Panc1 (cell line): Measurements from ENCODE around the gene NKPD1. TPM values are rescaled to one million over a fixed set of nuclear protein-coding genes. Genes with fewer than 3 reads are reported as not detected.
"Not testable (repeated sequence)": the region's sequence is repeated elsewhere in the genome, so short reads cannot be mapped to it uniquely, and the experiment has no call there.

Experiments used
- ATAC-seq: fragments of 200-7000 bp; cut with Tn5 transposase; 2 replicates; pipeline ENCODE4 v1.9.1; 2020; ENCODE audit warnings: mild to moderate bottlenecking, moderate library complexity
- BruUV-seq: library from RNA; stranded (reverse); fragments of 400-500 nt; replicated peaks from 2 replicates; lab custom pipeline; 2021; lab: Mats Ljungman, UMichigan
- CTCF ChIA-PET: fragments of 300-600 bp; sonication (Branson Sonifier 250); formaldehyde crosslinking; loops from one replicate; lab custom pipeline; 2022; ENCODE audit warnings: antibody characterized with exemption; lab: Charles Lee
- POLR2A ChIA-PET: fragments of 300-600 bp; sonication (Branson Sonifier 250); formaldehyde crosslinking; loops from one replicate; lab custom pipeline; 2022; ENCODE audit warnings: antibody characterized with exemption; lab: Charles Lee
- DNase-seq: peaks from one replicate; pipeline ENCODE4 v3.0.0-alpha.2; 2010; ENCODE audit warnings: low read depth, low spot score
- H3K27ac ChIP-seq: 2 replicates; pipeline ENCODE4 v1.5.1; 2011; ENCODE audit warnings: mild to moderate bottlenecking, low read length, inconsistent platforms
- H3K27me3 ChIP-seq: fragments of 200-500 bp; sonication (Bioruptor generic); 2 replicates; pipeline ENCODE4 v1.6.0; 2014; ENCODE audit warnings: low read length, inconsistent platforms; ENCODE audit not compliant: control insufficient read depth, insufficient read depth
- H3K36me3 ChIP-seq: fragments of 200-500 bp; sonication (Bioruptor generic); 2 replicates; pipeline ENCODE4 v1.5.1; 2014; ENCODE audit warnings: inconsistent platforms, mild to moderate bottlenecking, low read length, moderate library complexity; ENCODE audit not compliant: control insufficient read depth, insufficient read depth
- H3K4me1 ChIP-seq: 2 replicates; pipeline ENCODE4 v1.5.1; 2011; ENCODE audit warnings: inconsistent platforms, mild to moderate bottlenecking, low read length, moderate library complexity; ENCODE audit not compliant: control insufficient read depth, insufficient read depth
- H3K4me3 ChIP-seq, 2 experiments: 2 replicates each; pipeline ENCODE4 v1.5.1; 2011 to 2012; ENCODE audit warnings: low read depth in 2 of 2, low read length in 2 of 2, mild to moderate bottlenecking in 2 of 2, inconsistent platforms in 1 of 2, moderate library complexity in 1 of 2
- H3K9me3 ChIP-seq: fragments of 200-500 bp; sonication (Bioruptor generic); 2 replicates; pipeline ENCODE4 v1.5.1; 2014; ENCODE audit warnings: low read depth, mild to moderate bottlenecking, inconsistent platforms, low read length, moderate library complexity; ENCODE audit not compliant: control insufficient read depth, insufficient read depth
- POLR2AphosphoS5 ChIP-seq: IDR thresholded peaks from 2 replicates; pipeline ENCODE4 v1.6.1; 2012; ENCODE audit warnings: mild to moderate bottlenecking, low read depth, low read length, moderate library complexity
- SIN3A ChIP-seq: IDR thresholded peaks from 2 replicates; pipeline ENCODE4 v1.6.1; 2012; ENCODE audit warnings: low read depth, mild to moderate bottlenecking, low read length, moderate library complexity, borderline replicate concordance; ENCODE audit not compliant: insufficient read depth
- TCF7L2 ChIP-seq: IDR thresholded peaks from 2 replicates; pipeline ENCODE4 v1.6.1; 2011; ENCODE audit warnings: mild to moderate bottlenecking, low read depth, low read length, inconsistent platforms
- in situ Hi-C: cut with HindIII; loops from 2 replicates; pipeline ENCODE4 v1.10.0; 2016; ENCODE audit warnings: low sequenced_read_pairs, low pct_unique_long_range_greater_than_20kb
- intact Hi-C: fragments of 100-400 bp; cut with micrococcal nuclease; formaldehyde crosslinking; loops from one replicate; pipeline ENCODE4 v1.10.0; 2022; ENCODE audit not compliant: unreplicated experiment
- total RNA-seq: library from RNA; stranded (reverse); gene quantifications from one replicate; pipeline ENCODE4 v1.2.1, GENCODE V29; 2021; ENCODE audit not compliant: unreplicated experiment
- TF ChIP-seq, protein P1 (sequence below), 2 experiments: IDR thresholded peaks; 2 replicates each; pipeline ENCODE4 v1.6.1; 2011 to 2012; ENCODE audit warnings: low read depth in 2 of 2, control low read depth in 1 of 2, low read length in 1 of 2, mild to moderate bottlenecking in 1 of 2, moderate library complexity in 1 of 2; ENCODE audit not compliant: insufficient read depth in 1 of 2
- TF ChIP-seq, protein P2 (sequence below): fragments of 450-650 bp; IDR thresholded peaks from 2 replicates; pipeline ENCODE4 v1.5.1; 2017; ENCODE audit warnings: mild to moderate bottlenecking

NKPD1 gene
- total RNA-seq, 1 experiment from 2014 or later, result 0.05 TPM

DNA sequence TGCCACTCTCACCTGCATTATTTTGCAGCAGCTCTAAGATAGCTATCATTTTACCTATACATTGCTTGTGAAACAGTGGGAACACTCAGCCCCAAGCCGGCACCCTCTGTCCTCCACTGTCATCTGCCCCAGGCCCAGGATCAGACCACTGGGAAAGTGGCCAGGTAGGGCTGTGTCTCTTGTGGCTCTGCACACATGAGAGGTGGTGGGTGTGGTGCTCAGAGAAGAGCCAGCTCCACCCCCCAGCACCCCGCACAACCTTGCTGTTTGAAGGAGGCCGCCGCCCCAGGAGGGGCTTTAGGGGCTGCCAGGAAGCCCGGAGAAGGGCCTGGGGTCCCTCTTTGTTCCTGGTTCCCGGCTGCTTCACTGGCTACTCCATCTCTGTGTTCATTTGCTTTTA is 41.2 kb downstream of the NKPD1 start:
- DNase-seq (no peak), ATAC-seq (no peak)
- Histone ChIP-seq H3K27ac (no peak overlapping the region), H3K9me3 (no peaks in the 10 kb centered on the region), H3K27me3 (no peaks in the 10 kb centered on the region), H3K4me1 (peaks cover 4% of the 10 kb centered on the region; the same call in 1 of the 2 replicates), H3K4me3 (no peak overlapping the region), H3K36me3 (no peaks in the 10 kb centered on the region)
- intact Hi-C loops, result no loop called here
- POLR2A ChIA-PET, result no interaction called here
- in situ Hi-C loops, result no loop called here
- TF ChIP-seq, protein P1, sequence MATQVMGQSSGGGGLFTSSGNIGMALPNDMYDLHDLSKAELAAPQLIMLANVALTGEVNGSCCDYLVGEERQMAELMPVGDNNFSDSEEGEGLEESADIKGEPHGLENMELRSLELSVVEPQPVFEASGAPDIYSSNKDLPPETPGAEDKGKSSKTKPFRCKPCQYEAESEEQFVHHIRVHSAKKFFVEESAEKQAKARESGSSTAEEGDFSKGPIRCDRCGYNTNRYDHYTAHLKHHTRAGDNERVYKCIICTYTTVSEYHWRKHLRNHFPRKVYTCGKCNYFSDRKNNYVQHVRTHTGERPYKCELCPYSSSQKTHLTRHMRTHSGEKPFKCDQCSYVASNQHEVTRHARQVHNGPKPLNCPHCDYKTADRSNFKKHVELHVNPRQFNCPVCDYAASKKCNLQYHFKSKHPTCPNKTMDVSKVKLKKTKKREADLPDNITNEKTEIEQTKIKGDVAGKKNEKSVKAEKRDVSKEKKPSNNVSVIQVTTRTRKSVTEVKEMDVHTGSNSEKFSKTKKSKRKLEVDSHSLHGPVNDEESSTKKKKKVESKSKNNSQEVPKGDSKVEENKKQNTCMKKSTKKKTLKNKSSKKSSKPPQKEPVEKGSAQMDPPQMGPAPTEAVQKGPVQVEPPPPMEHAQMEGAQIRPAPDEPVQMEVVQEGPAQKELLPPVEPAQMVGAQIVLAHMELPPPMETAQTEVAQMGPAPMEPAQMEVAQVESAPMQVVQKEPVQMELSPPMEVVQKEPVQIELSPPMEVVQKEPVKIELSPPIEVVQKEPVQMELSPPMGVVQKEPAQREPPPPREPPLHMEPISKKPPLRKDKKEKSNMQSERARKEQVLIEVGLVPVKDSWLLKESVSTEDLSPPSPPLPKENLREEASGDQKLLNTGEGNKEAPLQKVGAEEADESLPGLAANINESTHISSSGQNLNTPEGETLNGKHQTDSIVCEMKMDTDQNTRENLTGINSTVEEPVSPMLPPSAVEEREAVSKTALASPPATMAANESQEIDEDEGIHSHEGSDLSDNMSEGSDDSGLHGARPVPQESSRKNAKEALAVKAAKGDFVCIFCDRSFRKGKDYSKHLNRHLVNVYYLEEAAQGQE (IDR thresholded peaks at IDR 0.05; ENCODE audit: insufficient read depth in 1 of 2, low read depth in 2 of 2, low read length in 1 of 2), result no peak
- TF ChIP-seq POLR2AphosphoS5 (no peak), SIN3A (no peak), TCF7L2 (no peak)
- TF ChIP-seq, protein P2, sequence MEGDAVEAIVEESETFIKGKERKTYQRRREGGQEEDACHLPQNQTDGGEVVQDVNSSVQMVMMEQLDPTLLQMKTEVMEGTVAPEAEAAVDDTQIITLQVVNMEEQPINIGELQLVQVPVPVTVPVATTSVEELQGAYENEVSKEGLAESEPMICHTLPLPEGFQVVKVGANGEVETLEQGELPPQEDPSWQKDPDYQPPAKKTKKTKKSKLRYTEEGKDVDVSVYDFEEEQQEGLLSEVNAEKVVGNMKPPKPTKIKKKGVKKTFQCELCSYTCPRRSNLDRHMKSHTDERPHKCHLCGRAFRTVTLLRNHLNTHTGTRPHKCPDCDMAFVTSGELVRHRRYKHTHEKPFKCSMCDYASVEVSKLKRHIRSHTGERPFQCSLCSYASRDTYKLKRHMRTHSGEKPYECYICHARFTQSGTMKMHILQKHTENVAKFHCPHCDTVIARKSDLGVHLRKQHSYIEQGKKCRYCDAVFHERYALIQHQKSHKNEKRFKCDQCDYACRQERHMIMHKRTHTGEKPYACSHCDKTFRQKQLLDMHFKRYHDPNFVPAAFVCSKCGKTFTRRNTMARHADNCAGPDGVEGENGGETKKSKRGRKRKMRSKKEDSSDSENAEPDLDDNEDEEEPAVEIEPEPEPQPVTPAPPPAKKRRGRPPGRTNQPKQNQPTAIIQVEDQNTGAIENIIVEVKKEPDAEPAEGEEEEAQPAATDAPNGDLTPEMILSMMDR, result no peak
- CTCF ChIA-PET, result no interaction called here
- no TSS peak for BruUV-seq

DNA sequence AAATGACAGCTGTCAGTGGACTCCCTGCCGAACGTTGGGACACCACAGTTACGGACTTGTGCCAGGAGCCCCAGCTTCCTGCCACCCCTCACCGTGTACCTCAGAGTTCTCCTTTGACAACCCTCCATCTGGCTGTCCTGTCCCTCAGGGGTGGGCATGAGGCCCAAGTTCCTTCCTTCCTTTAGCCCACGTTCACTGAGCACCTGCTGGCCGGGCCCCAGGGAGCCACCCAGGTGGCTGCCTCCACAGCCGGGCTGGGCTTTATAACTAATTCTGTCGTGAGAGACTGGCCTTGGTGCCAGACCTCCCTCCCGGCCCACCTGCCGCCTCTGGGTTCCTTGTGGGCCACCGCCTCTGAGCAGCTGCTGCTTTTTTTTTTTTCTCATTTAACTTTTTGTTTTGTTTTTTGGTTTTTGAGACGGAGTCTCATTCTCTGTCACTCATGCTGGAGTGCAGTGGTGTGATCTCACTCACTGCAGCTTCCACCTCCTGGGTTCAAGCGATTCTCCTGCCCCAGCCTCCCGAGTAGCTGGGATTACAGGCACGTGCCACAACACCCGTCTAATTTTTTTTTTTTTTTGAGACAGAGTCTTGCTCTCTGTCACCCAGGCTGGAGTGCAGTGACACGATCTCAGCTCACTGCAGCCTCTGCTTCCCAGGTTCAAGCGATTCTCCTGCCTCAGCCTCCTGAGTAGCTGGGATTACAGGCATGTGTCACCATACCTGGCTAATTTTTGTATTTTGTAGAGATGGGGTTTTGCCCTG is 42.0 kb downstream of the NKPD1 start:
- BruUV-seq, CTCF ChIA-PET, DNase-seq: not testable (repeated sequence)

DNA sequence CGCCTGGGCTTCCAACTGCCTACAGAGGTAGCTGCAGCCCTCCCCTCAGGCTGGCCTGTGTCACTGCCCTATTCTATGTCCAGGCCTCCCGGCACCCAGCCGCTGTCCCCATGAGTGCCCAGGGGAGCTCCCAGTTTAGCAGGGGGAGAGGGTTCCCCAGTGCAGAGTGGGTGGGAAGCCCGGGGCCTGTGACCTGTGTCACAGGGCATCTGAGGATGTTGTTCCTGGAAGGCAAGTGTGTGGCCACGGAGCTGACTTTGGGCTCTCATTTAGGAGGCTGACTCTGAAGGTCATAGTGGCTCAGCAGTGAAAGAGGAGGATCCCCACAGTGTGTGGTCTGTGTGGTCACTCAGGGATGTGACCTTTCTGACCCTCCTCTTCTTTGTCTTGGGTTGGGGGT is 42.7 kb downstream of the NKPD1 start:
- Histone ChIP-seq H3K9me3 (no peaks in the 10 kb centered on the region), H3K4me1 (peaks cover 4% of the 10 kb centered on the region; the same call in 1 of the 2 replicates), H3K36me3 (no peaks in the 10 kb centered on the region), H3K4me3 (no peak overlapping the region), H3K27me3 (no peaks in the 10 kb centered on the region), H3K27ac (no peak overlapping the region)
- intact Hi-C loops, result no loop called here
- DNase-seq, result no peak
- CTCF ChIA-PET, result no interaction called here
- peak; percentile 58 for ATAC-seq
- in situ Hi-C loops, result no loop called here
- POLR2A ChIA-PET, result no interaction called here
- TF ChIP-seq, protein P1 (IDR thresholded peaks at IDR 0.05; ENCODE audit: insufficient read depth in 1 of 2, low read depth in 2 of 2, low read length in 1 of 2), result no peak
- TF ChIP-seq SIN3A (no peak), POLR2AphosphoS5 (no peak), TCF7L2 (no peak)
- TF ChIP-seq, protein P2, result no peak
- no TSS peak for BruUV-seq

More for the DNA sequence above, 42.0 kb downstream of the NKPD1 start:
- H3K27me3 ChIP-seq, intact Hi-C loops, POLR2A ChIA-PET, H3K4me1 ChIP-seq, H3K4me3 ChIP-seq, ATAC-seq, in situ Hi-C loops, H3K27ac ChIP-seq, H3K36me3 ChIP-seq, H3K9me3 ChIP-seq: not testable (repeated sequence)
